Measurements from ENCODE around the gene YPEL2. TPM values are rescaled to one million over a fixed set of nuclear protein-coding genes. Genes with fewer than 3 reads are reported as not detected.
"Not testable (repeated sequence)": the region's sequence is repeated elsewhere in the genome, so short reads cannot be mapped to it uniquely, and the experiment has no call there.

The YPEL2 gene
- total RNA-seq = 16.7 TPM

DNA sequence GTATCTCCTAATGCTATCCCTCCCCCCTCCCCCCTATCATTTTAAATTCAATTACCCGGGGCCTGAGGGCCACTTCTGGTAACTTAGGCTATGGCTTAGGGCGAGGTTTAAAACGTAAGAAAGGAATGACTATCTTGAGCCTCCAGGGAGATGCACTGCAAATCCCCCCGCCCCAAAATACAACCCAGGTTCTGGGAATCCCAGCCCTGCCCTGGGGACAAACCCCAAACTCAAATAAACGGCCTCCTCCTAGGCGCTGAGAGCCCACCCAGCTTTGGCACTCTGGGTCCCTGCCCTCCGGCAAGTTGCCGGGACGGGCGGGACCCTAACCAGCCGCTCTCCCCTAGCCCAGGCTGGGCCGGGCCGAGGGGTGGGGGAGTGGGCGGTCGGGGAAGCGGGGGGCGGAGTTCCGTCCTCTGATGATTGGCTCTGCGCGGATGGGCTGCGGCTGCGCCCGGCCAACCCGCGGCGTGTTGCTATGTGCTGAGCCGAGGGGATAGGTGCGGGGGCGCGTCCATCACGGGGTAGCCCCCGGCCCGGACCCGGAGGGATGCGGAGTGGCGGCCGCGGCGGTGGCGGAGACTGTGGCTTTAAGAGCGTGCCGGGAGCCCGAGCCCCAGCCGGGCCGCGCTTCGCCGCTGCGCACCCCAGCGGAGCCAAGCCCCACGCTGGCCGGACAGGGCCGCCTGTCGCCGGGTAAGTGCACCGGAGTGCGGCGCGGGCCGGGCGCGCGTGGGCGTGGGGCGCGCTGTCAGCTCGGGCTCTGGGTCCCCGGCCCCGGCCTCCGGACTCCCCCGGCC lies at the start of gene YPEL2:
Gene YPEL2 (plus strand): TSS at position 527 of the 800 bp plus-strand sequence. CDS start 21,755 bp downstream, outside the sequence.
- Histone ChIP-seq H3K27ac (peak within 1 kb of the TSS; percentile 88), H3K4me3 (peak within 1 kb of the TSS; percentile 77 to 89), H3K4me1 (peaks cover 57% of the 10 kb centered on the region), H3K27me3 (no peaks in the 10 kb centered on the region), H3K9me3 (no peaks in the 10 kb centered on the region), H3K36me3 (no peaks in the 10 kb centered on the region)
- TF ChIP-seq, protein P1, sequence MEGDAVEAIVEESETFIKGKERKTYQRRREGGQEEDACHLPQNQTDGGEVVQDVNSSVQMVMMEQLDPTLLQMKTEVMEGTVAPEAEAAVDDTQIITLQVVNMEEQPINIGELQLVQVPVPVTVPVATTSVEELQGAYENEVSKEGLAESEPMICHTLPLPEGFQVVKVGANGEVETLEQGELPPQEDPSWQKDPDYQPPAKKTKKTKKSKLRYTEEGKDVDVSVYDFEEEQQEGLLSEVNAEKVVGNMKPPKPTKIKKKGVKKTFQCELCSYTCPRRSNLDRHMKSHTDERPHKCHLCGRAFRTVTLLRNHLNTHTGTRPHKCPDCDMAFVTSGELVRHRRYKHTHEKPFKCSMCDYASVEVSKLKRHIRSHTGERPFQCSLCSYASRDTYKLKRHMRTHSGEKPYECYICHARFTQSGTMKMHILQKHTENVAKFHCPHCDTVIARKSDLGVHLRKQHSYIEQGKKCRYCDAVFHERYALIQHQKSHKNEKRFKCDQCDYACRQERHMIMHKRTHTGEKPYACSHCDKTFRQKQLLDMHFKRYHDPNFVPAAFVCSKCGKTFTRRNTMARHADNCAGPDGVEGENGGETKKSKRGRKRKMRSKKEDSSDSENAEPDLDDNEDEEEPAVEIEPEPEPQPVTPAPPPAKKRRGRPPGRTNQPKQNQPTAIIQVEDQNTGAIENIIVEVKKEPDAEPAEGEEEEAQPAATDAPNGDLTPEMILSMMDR (IDR thresholded peaks at IDR 0.05) = no peak
- TF ChIP-seq POLR2AphosphoS5 (IDR thresholded peaks at IDR 0.05; ENCODE audit: insufficient read depth in 1 of 2, low read depth in 1 of 2) (peak; percentile 67 to 78), POLR2A (IDR thresholded peaks at IDR 0.05) (peak; percentile 39 to 76)
- intact Hi-C loops (cut with DNase I) = loop anchor here (2.0 to 5.0 kb wide), 2 partner anchors 96 to 109 kb away; no protein-coding TSS in a partner anchor
- DNase-seq (ENCODE audit: extremely low spot score in 2 of 2) = peak; percentile 96 to 97

GRCh38 chr17:59284317-59284716 lies 47.1 kb upstream of the YPEL2 start:
- Histone ChIP-seq H3K4me1 (no peaks in the 10 kb centered on the region), H3K27me3 (no peaks in the 10 kb centered on the region), H3K9me3 (no peaks in the 10 kb centered on the region), H3K4me3 (no peak overlapping the region), H3K36me3 (no peaks in the 10 kb centered on the region), H3K27ac (no peak overlapping the region)
- DNase-seq (ENCODE audit: extremely low spot score in 2 of 2) = no peak
- TF ChIP-seq, protein P1 (IDR thresholded peaks at IDR 0.05) = no peak
- TF ChIP-seq POLR2AphosphoS5 (IDR thresholded peaks at IDR 0.05; ENCODE audit: insufficient read depth in 1 of 2, low read depth in 1 of 2) = no peak
- TF ChIP-seq POLR2A (IDR thresholded peaks at IDR 0.05) = no peak
- intact Hi-C loops (cut with DNase I) = no loop called here

GRCh38 chr17:59287452-59287851 lies 44.0 kb upstream of the YPEL2 start:
- no peak for DNase-seq (ENCODE audit: extremely low spot score in 2 of 2)
- H3K27me3 ChIP-seq = no peaks in the 10 kb centered on the region
- no peak overlapping the region for H3K27ac ChIP-seq
- TF ChIP-seq POLR2A (IDR thresholded peaks at IDR 0.05) = no peak
- TF ChIP-seq, protein P1 (IDR thresholded peaks at IDR 0.05) = no peak
- TF ChIP-seq POLR2AphosphoS5 (IDR thresholded peaks at IDR 0.05; ENCODE audit: insufficient read depth in 1 of 2, low read depth in 1 of 2) = no peak
- no peak overlapping the region for H3K4me3 ChIP-seq
- no peaks in the 10 kb centered on the region for H3K9me3 ChIP-seq
- intact Hi-C loops (cut with DNase I) = no loop called here
- no peaks in the 10 kb centered on the region for H3K36me3 ChIP-seq
- no peaks in the 10 kb centered on the region for H3K4me1 ChIP-seq

DNA sequence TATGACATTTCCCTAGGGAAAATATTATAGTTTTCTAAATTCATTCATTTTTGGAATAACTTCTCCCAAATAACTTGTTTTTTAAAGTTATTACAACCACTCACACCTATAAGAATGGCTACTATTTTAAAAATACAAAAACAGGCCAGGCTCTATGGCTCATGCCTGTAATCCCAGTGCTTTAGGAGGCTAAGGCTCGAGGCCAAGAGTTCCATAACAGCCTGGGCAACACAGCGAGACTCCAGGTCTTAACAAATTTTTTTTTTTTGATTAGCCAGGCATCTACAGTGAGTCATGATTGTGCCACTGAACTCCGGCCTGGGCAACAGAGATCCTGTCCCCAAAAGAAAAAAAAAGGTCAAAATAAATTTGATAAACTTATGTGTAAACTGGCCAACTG lies 43.6 kb upstream of the YPEL2 start:
- intact Hi-C loops (cut with DNase I) = no loop called here
- Histone ChIP-seq H3K27me3 (no peaks in the 10 kb centered on the region), H3K4me1 (no peaks in the 10 kb centered on the region), H3K27ac (no peak overlapping the region), H3K4me3 (no peak overlapping the region), H3K9me3 (no peaks in the 10 kb centered on the region), H3K36me3 (no peaks in the 10 kb centered on the region)
- DNase-seq (ENCODE audit: extremely low spot score in 2 of 2) = no peak
- no peak for TF ChIP-seq POLR2AphosphoS5 (IDR thresholded peaks at IDR 0.05; ENCODE audit: insufficient read depth in 1 of 2, low read depth in 1 of 2)
- TF ChIP-seq POLR2A (IDR thresholded peaks at IDR 0.05) = no peak
- TF ChIP-seq, protein P1 (IDR thresholded peaks at IDR 0.05) = no peak

DNA sequence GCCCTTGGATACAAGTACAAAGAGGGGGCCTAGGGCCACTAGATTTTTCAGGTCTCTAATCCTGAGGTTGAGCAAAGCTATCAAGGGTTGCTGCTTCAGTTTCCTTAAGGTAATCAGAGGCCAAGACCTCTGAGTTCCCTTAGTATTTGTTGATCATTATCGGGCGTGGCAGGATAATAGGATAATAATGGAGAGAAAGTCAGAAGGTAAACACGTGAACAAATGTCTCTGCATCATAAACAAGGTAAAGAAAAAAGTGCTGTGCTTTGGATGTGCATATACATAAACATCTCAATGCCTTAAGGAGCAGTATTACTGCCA lies 41.5 kb upstream of the YPEL2 start:
- Histone ChIP-seq H3K27ac (no peak overlapping the region), H3K27me3 (no peaks in the 10 kb centered on the region), H3K9me3 (no peaks in the 10 kb centered on the region), H3K36me3 (no peaks in the 10 kb centered on the region), H3K4me3 (no peak overlapping the region), H3K4me1 (no peaks in the 10 kb centered on the region)
- DNase-seq (ENCODE audit: extremely low spot score in 2 of 2) = no peak
- TF ChIP-seq POLR2A (IDR thresholded peaks at IDR 0.05) (no peak), POLR2AphosphoS5 (IDR thresholded peaks at IDR 0.05; ENCODE audit: insufficient read depth in 1 of 2, low read depth in 1 of 2) (no peak)
- TF ChIP-seq, protein P1 (IDR thresholded peaks at IDR 0.05) = no peak
- intact Hi-C loops (cut with DNase I) = no loop called here

DNA sequence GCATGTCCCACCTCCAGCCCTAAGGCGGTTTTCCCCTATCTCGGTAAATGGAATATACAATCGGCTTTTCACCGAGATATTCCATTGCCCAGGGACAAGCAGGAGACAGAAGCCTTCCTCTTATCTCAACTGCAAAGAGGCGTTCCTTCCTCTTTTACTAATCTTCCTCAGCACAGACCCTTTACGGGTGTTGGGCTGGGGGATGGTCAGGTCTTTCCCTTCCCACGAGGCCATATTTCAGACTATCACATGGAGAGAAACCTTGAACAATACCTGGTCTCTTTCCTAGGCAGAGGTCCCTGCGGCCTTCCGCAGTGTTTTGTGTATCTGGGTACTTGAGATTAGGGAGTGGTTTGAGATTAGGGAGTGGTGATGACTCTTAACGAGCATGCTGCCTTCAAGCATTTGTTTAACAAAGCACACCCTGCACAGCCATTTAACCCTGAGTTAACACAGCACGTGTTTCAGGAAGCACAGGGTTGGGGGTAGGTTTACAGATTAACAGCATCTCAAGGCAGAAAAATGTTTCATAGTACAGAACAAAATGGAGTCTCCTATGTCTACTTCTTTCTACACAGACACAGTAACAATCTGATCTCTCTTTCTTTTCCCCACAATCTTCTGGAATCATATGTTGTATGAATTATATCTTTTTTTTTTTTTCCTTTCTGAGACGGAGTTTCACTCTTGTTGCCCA lies 41.0 kb upstream of the YPEL2 start:
- H3K27me3 ChIP-seq; H3K27ac ChIP-seq; H3K9me3 ChIP-seq; DNase-seq (ENCODE audit: extremely low spot score in 2 of 2); H3K36me3 ChIP-seq; intact Hi-C loops (cut with DNase I); H3K4me1 ChIP-seq; H3K4me3 ChIP-seq: not testable (repeated sequence)
